Osteocyte (in vitro differentiated cells): ENCODE data around the gene PHLDB2. TPM values are rescaled to one million over a fixed set of nuclear protein-coding genes. Genes with fewer than 3 reads are reported as not detected.
A peak's percentile ranks its signal among the peaks of the same experiment; 100 is the strongest.

Source experiments
- DNase-seq: peaks from one replicate; pipeline ENCODE4 v3.0.0; 2021; ENCODE audit warnings: mixed read lengths; ENCODE audit not compliant: unreplicated experiment; ENCODE audit errors: extremely low spot score
- H3K27ac Mint-ChIP-seq: one replicate; pipeline ENCODE4 v1.8.0; 2021; ENCODE audit warnings: mild to moderate bottlenecking, mixed read lengths; ENCODE audit not compliant: unreplicated experiment
- H3K27me3 Mint-ChIP-seq: one replicate; pipeline ENCODE4 v1.8.0; 2021; ENCODE audit warnings: mixed read lengths; ENCODE audit not compliant: unreplicated experiment
- H3K36me3 Mint-ChIP-seq: one replicate; pipeline ENCODE4 v1.8.0; 2021; ENCODE audit warnings: mixed read lengths; ENCODE audit not compliant: unreplicated experiment
- H3K4me1 Mint-ChIP-seq: one replicate; pipeline ENCODE4 v1.8.0; 2021; ENCODE audit warnings: mixed read lengths; ENCODE audit not compliant: unreplicated experiment
- H3K4me3 Mint-ChIP-seq: one replicate; pipeline ENCODE4 v1.8.0; 2021; ENCODE audit warnings: mild to moderate bottlenecking, moderate library complexity, mixed read lengths; ENCODE audit not compliant: unreplicated experiment
- H3K9me3 Mint-ChIP-seq: one replicate; pipeline ENCODE4 v1.8.0; 2021; ENCODE audit warnings: mixed read lengths; ENCODE audit not compliant: unreplicated experiment
- total RNA-seq: library from RNA; stranded (reverse); gene quantifications from 2 replicates; pipeline ENCODE4 v1.2.1, GENCODE V29; 2021
- TF ChIP-seq, protein P1 (sequence below): fragments of 200-600 bp; sonication (generic); IDR thresholded peaks from 2 replicates; pipeline ENCODE4 v1.5.0; 2021; ENCODE audit warnings: antibody characterized with exemption, mild to moderate bottlenecking, moderate library complexity

The PHLDB2 gene
- total RNA-seq, 1 donor from 2014 or later, result 134 TPM

DNA sequence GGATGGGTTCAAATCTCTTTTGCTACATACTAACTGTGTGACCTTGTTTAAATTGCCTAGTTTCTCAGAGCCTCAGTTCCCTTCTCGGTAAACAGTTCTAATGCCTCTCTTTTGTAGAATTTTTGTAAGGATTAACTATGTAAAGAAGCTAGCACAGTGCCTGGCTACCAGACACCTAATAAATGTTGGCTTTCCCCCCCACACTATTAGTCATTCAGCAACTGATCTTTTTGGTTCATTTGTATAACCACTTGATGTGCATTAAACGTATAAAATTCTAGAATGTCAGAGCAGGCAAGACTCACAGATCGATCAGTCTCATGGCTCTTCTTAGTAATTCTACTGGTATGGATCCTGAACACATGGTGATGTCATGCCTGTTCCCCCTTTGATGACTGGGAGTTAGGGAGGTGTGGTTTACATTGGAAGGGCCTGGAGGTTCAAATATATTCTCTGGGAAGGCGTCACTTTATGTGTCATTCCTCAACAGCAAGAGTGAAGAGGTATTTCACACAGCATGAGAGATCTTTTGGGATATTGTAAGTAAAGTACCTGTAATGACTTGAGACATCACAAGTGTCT lies 146.1 kb downstream of the PHLDB2 start:
- Mint-ChIP-seq H3K4me3 (no peak overlapping the region), H3K27ac (no peak overlapping the region), H3K4me1 (peaks cover 11% of the 10 kb centered on the region), H3K36me3 (no peaks in the 10 kb centered on the region), H3K9me3 (no peaks in the 10 kb centered on the region), H3K27me3 (no peaks in the 10 kb centered on the region)
- TF ChIP-seq, protein P1, sequence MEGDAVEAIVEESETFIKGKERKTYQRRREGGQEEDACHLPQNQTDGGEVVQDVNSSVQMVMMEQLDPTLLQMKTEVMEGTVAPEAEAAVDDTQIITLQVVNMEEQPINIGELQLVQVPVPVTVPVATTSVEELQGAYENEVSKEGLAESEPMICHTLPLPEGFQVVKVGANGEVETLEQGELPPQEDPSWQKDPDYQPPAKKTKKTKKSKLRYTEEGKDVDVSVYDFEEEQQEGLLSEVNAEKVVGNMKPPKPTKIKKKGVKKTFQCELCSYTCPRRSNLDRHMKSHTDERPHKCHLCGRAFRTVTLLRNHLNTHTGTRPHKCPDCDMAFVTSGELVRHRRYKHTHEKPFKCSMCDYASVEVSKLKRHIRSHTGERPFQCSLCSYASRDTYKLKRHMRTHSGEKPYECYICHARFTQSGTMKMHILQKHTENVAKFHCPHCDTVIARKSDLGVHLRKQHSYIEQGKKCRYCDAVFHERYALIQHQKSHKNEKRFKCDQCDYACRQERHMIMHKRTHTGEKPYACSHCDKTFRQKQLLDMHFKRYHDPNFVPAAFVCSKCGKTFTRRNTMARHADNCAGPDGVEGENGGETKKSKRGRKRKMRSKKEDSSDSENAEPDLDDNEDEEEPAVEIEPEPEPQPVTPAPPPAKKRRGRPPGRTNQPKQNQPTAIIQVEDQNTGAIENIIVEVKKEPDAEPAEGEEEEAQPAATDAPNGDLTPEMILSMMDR, result no peak
- no peak for DNase-seq

DNA sequence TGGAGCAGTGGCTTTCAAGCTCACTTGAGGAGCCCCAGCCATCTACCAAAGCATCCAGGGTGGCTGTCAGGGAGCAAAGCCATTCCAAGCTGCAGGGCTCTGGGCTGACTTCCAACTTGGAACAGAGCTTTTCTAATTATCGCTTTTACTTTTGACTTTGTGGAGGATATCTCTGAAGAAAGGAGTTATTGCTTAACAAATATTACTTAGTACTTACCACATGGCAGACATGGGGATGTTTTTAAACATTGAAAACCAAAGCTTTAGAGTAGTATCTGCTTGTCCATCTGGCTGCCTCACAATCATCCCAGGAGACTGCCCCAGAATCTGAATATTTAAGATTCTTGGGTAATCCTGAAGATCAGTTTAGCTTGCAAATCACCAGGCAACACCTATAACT lies 148.6 kb downstream of the PHLDB2 start:
- no peaks in the 10 kb centered on the region for H3K9me3 Mint-ChIP-seq
- no peak overlapping the region for H3K27ac Mint-ChIP-seq
- no peak overlapping the region for H3K4me3 Mint-ChIP-seq
- H3K36me3 Mint-ChIP-seq, result no peaks in the 10 kb centered on the region
- TF ChIP-seq, protein P1, result no peak
- DNase-seq, result no peak
- H3K27me3 Mint-ChIP-seq, result no peaks in the 10 kb centered on the region
- H3K4me1 Mint-ChIP-seq, result peaks cover 28% of the 10 kb centered on the region

DNA sequence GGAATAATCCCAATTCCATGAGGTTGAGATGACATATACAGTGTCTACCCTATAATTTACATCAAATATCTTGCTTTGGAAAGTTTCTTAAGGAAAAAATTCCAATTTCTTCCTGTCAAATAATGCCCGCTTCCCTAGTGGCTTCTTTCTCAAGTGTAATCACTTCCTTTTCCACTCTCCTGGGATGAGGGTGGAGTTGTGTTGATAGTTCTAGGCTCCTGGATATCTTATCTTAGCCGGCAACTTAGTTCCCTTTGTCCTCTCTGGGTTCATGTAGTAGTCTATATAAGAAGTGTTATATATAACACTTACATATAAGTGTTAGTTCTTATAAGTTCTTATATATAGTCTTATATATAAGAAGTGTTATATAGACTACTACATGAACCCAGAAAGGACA lies 150.6 kb downstream of the PHLDB2 start:
- no peak for DNase-seq
- TF ChIP-seq, protein P1, result no peak
- Mint-ChIP-seq H3K27ac (no peak overlapping the region), H3K9me3 (no peaks in the 10 kb centered on the region), H3K36me3 (no peaks in the 10 kb centered on the region), H3K27me3 (no peaks in the 10 kb centered on the region), H3K4me3 (no peak overlapping the region), H3K4me1 (peaks cover 30% of the 10 kb centered on the region)

DNA sequence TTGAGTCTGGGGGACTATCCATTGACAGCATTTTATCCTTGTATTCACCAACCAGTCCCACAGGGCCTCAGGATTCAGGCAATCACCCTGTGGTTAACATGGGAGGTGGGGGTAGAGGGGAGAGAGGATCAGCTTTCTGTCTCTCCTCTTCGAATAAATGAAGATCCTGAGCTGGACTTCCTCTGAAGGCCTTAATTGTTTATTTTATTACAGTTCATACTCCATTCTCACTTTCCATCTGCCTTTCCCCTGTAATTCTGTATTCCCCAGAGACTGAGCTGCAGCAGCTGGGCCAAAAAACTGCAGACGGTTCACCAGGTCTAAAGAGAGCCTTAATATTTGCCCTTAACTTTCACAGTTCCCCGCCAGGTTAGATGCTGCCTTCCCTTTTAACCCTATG lies 151.6 kb downstream of the PHLDB2 start:
- Mint-ChIP-seq H3K36me3 (no peaks in the 10 kb centered on the region), H3K27ac (peak overlapping the region; percentile 21), H3K9me3 (no peaks in the 10 kb centered on the region), H3K4me3 (no peak overlapping the region), H3K27me3 (no peaks in the 10 kb centered on the region), H3K4me1 (peaks cover 30% of the 10 kb centered on the region)
- TF ChIP-seq, protein P1, result no peak
- no peak for DNase-seq

DNA sequence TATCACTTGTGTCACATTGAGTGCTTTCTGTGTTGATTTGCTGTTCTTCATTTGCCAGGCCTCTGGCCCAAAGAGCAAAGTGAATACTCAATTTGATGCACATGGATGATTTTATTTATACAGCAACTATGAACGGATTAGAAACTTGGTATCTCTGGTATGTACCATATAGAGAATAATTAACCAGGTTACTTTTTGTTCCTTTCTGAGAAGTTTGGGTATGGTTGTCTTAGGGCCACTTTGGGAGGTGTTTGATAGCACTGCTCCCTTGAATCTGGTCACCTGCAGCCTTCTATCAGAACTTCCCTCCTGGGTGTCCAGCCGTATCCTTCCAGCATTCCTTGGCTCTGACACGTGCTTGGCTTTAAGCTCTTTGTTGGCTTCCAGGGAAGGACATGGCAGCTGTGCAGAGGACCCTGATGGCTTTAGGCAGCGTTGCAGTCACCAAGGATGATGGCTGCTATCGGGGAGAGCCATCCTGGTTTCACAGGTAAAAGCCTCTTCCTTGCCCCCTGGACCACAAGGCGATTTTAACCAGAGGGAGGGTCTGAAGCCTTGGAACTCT lies 152.4 kb downstream of the PHLDB2 start:
- Mint-ChIP-seq H3K4me3 (no peak overlapping the region), H3K4me1 (peaks cover 30% of the 10 kb centered on the region), H3K36me3 (no peaks in the 10 kb centered on the region), H3K27ac (no peak overlapping the region), H3K27me3 (no peaks in the 10 kb centered on the region), H3K9me3 (no peaks in the 10 kb centered on the region)
- TF ChIP-seq, protein P1, result no peak
- no peak for DNase-seq
